ENCODE measurements around the gene ORAI2.
A peak's percentile ranks its signal among the peaks of the same experiment; 100 is the strongest.

GRCh38 chr7:102390697-102391484 is 42.5 kb upstream of the ORAI2 start:
- TF ChIP-seq POLR2A (IDR thresholded peaks at IDR 0.05), result no peak
- TF ChIP-seq, protein P1, sequence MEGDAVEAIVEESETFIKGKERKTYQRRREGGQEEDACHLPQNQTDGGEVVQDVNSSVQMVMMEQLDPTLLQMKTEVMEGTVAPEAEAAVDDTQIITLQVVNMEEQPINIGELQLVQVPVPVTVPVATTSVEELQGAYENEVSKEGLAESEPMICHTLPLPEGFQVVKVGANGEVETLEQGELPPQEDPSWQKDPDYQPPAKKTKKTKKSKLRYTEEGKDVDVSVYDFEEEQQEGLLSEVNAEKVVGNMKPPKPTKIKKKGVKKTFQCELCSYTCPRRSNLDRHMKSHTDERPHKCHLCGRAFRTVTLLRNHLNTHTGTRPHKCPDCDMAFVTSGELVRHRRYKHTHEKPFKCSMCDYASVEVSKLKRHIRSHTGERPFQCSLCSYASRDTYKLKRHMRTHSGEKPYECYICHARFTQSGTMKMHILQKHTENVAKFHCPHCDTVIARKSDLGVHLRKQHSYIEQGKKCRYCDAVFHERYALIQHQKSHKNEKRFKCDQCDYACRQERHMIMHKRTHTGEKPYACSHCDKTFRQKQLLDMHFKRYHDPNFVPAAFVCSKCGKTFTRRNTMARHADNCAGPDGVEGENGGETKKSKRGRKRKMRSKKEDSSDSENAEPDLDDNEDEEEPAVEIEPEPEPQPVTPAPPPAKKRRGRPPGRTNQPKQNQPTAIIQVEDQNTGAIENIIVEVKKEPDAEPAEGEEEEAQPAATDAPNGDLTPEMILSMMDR (IDR thresholded peaks at IDR 0.05), result peak; percentile 85 to 95 (median 92)

Data from esophagus squamous epithelium (tissue), 4 donors.